ENCODE results near the gene CCDC63. TPM values are rescaled to one million over a fixed set of nuclear protein-coding genes. Genes with fewer than 3 reads are reported as not detected.

CCDC63 gene
- total and polyA plus RNA-seq, 4 donors = not detected

- no peaks in the 10 kb centered on the region for H3K27me3 ChIP-seq (ENCODE audit: control insufficient read depth, insufficient read depth, low read length)
- no peak overlapping the region for H3K27ac ChIP-seq (ENCODE audit: low read depth, low read length)
- 69% methylated on average over 1 of the region's 4 CpGs for WGBS (ENCODE audit: insufficient coverage)
- no peaks in the 10 kb centered on the region for H3K4me1 ChIP-seq (ENCODE audit: control insufficient read depth, insufficient read depth, low read length)
- no peaks in the 10 kb centered on the region for H3K36me3 ChIP-seq (ENCODE audit: control insufficient read depth, insufficient read depth, low read length)
- no peak overlapping the region for H3K4me3 ChIP-seq (ENCODE audit: low read depth, low read length)
- DNase-seq (ENCODE audit: low read depth in 4 of 6, low spot score in 6 of 6) = no peak
- no peaks in the 10 kb centered on the region for H3K9me3 ChIP-seq (ENCODE audit: control insufficient read depth, insufficient read depth, low read length)
Observed at GRCh38 chr12:110836291-110836690, 10.5 kb upstream of the CCDC63 start.

- no peaks in the 10 kb centered on the region for H3K36me3 ChIP-seq (ENCODE audit: control insufficient read depth, insufficient read depth, low read length)
- H3K4me1 ChIP-seq (ENCODE audit: control insufficient read depth, insufficient read depth, low read length) = no peaks in the 10 kb centered on the region
- 76% methylated on average over 5 of the region's 6 CpGs for WGBS (ENCODE audit: insufficient coverage)
- no peaks in the 10 kb centered on the region for H3K9me3 ChIP-seq (ENCODE audit: control insufficient read depth, insufficient read depth, low read length)
- no peak for DNase-seq (ENCODE audit: low read depth in 4 of 6, low spot score in 6 of 6)
- no peaks in the 10 kb centered on the region for H3K27me3 ChIP-seq (ENCODE audit: control insufficient read depth, insufficient read depth, low read length)
- no peak overlapping the region for H3K4me3 ChIP-seq (ENCODE audit: low read depth, low read length)
- H3K27ac ChIP-seq (ENCODE audit: low read depth, low read length) = no peak overlapping the region
Observed at GRCh38 chr12:110841007-110841406, 5.8 kb upstream of the CCDC63 start.

- no peaks in the 10 kb centered on the region for H3K36me3 ChIP-seq (ENCODE audit: control insufficient read depth, insufficient read depth, low read length)
- no peaks in the 10 kb centered on the region for H3K9me3 ChIP-seq (ENCODE audit: control insufficient read depth, insufficient read depth, low read length)
- H3K27me3 ChIP-seq (ENCODE audit: control insufficient read depth, insufficient read depth, low read length) = peaks cover 19% of the 10 kb centered on the region
- H3K27ac ChIP-seq (ENCODE audit: low read depth, low read length) = no peak overlapping the region
- peaks cover 10% of the 10 kb centered on the region for H3K4me1 ChIP-seq (ENCODE audit: control insufficient read depth, insufficient read depth, low read length)
- no peak overlapping the region for H3K4me3 ChIP-seq (ENCODE audit: low read depth, low read length)
- no peak for DNase-seq (ENCODE audit: low read depth in 4 of 6, low spot score in 6 of 6)
- WGBS (ENCODE audit: insufficient coverage) = 50% methylated on average over 1 of the region's 3 CpGs
Observed at GRCh38 chr12:110844131-110844530, 2.7 kb upstream of the CCDC63 start.

GRCh38 chr12:110844551-110845338, 2.0 kb upstream of the CCDC63 start:
- peaks cover 10% of the 10 kb centered on the region for H3K4me1 ChIP-seq (ENCODE audit: control insufficient read depth, insufficient read depth, low read length)
- H3K27ac ChIP-seq (ENCODE audit: low read depth, low read length) = no peak overlapping the region
- H3K4me3 ChIP-seq (ENCODE audit: low read depth, low read length) = no peak overlapping the region
- peaks cover 19% of the 10 kb centered on the region for H3K27me3 ChIP-seq (ENCODE audit: control insufficient read depth, insufficient read depth, low read length)
- WGBS (ENCODE audit: insufficient coverage) = 45% methylated on average over 15 of the region's 15 CpGs
- peak in 3 of 6 donors; percentile 21 to 82 (median 72) for DNase-seq (ENCODE audit: low read depth in 4 of 6, low spot score in 6 of 6)
- H3K9me3 ChIP-seq (ENCODE audit: control insufficient read depth, insufficient read depth, low read length) = no peaks in the 10 kb centered on the region
- no peaks in the 10 kb centered on the region for H3K36me3 ChIP-seq (ENCODE audit: control insufficient read depth, insufficient read depth, low read length)

GRCh38 chr12:110845339-110845682, 1.5 kb upstream of the CCDC63 start:
- peaks cover 10% of the 10 kb centered on the region for H3K4me1 ChIP-seq (ENCODE audit: control insufficient read depth, insufficient read depth, low read length)
- 86% methylated on average over 3 of the region's 4 CpGs for WGBS (ENCODE audit: insufficient coverage)
- H3K27me3 ChIP-seq (ENCODE audit: control insufficient read depth, insufficient read depth, low read length) = peaks cover 19% of the 10 kb centered on the region
- H3K4me3 ChIP-seq (ENCODE audit: low read depth, low read length) = no peak overlapping the region
- no peaks in the 10 kb centered on the region for H3K36me3 ChIP-seq (ENCODE audit: control insufficient read depth, insufficient read depth, low read length)
- no peaks in the 10 kb centered on the region for H3K9me3 ChIP-seq (ENCODE audit: control insufficient read depth, insufficient read depth, low read length)
- H3K27ac ChIP-seq (ENCODE audit: low read depth, low read length) = no peak overlapping the region
- no peak for DNase-seq (ENCODE audit: low read depth in 4 of 6, low spot score in 6 of 6)

- no peak overlapping the region for H3K27ac ChIP-seq (ENCODE audit: low read depth, low read length)
- H3K9me3 ChIP-seq (ENCODE audit: control insufficient read depth, insufficient read depth, low read length) = no peaks in the 10 kb centered on the region
- no peaks in the 10 kb centered on the region for H3K36me3 ChIP-seq (ENCODE audit: control insufficient read depth, insufficient read depth, low read length)
- no peak for DNase-seq (ENCODE audit: low read depth in 4 of 6, low spot score in 6 of 6)
- H3K4me3 ChIP-seq (ENCODE audit: low read depth, low read length) = no peak overlapping the region
- H3K27me3 ChIP-seq (ENCODE audit: control insufficient read depth, insufficient read depth, low read length) = peaks cover 19% of the 10 kb centered on the region
- peaks cover 10% of the 10 kb centered on the region for H3K4me1 ChIP-seq (ENCODE audit: control insufficient read depth, insufficient read depth, low read length)
- 71% methylated on average over 2 of the region's 6 CpGs for WGBS (ENCODE audit: insufficient coverage)
Observed at GRCh38 chr12:110848314-110848923, 1.6 kb downstream of the CCDC63 start.

- Histone ChIP-seq H3K27ac (ENCODE audit: low read depth, low read length) (no peak overlapping the region), H3K9me3 (ENCODE audit: control insufficient read depth, insufficient read depth, low read length) (no peaks in the 10 kb centered on the region), H3K4me1 (ENCODE audit: control insufficient read depth, insufficient read depth, low read length) (peaks cover 10% of the 10 kb centered on the region), H3K4me3 (ENCODE audit: low read depth, low read length) (no peak overlapping the region), H3K36me3 (ENCODE audit: control insufficient read depth, insufficient read depth, low read length) (no peaks in the 10 kb centered on the region), H3K27me3 (ENCODE audit: control insufficient read depth, insufficient read depth, low read length) (peaks cover 19% of the 10 kb centered on the region)
- no peak for DNase-seq (ENCODE audit: low read depth in 4 of 6, low spot score in 6 of 6)
- WGBS (ENCODE audit: insufficient coverage) = 100% methylated on average over 2 of the region's 4 CpGs
Observed at GRCh38 chr12:110849221-110849620, 2.4 kb downstream of the CCDC63 start.

- 86% methylated on average over 2 of the region's 5 CpGs for WGBS (ENCODE audit: insufficient coverage)
- no peak overlapping the region for H3K27ac ChIP-seq (ENCODE audit: low read depth, low read length)
- H3K9me3 ChIP-seq (ENCODE audit: control insufficient read depth, insufficient read depth, low read length) = no peaks in the 10 kb centered on the region
- no peaks in the 10 kb centered on the region for H3K36me3 ChIP-seq (ENCODE audit: control insufficient read depth, insufficient read depth, low read length)
- peaks cover 10% of the 10 kb centered on the region for H3K4me1 ChIP-seq (ENCODE audit: control insufficient read depth, insufficient read depth, low read length)
- peaks cover 19% of the 10 kb centered on the region for H3K27me3 ChIP-seq (ENCODE audit: control insufficient read depth, insufficient read depth, low read length)
- no peak for DNase-seq (ENCODE audit: low read depth in 4 of 6, low spot score in 6 of 6)
- H3K4me3 ChIP-seq (ENCODE audit: low read depth, low read length) = no peak overlapping the region
Observed at GRCh38 chr12:110849748-110850403, 3.1 kb downstream of the CCDC63 start.

GRCh38 chr12:110850762-110851161, 4.0 kb downstream of the CCDC63 start:
- peaks cover 10% of the 10 kb centered on the region for H3K4me1 ChIP-seq (ENCODE audit: control insufficient read depth, insufficient read depth, low read length)
- no peak overlapping the region for H3K27ac ChIP-seq (ENCODE audit: low read depth, low read length)
- 90% methylated on average over 4 of the region's 5 CpGs for WGBS (ENCODE audit: insufficient coverage)
- peaks cover 19% of the 10 kb centered on the region for H3K27me3 ChIP-seq (ENCODE audit: control insufficient read depth, insufficient read depth, low read length)
- H3K9me3 ChIP-seq (ENCODE audit: control insufficient read depth, insufficient read depth, low read length) = no peaks in the 10 kb centered on the region
- H3K4me3 ChIP-seq (ENCODE audit: low read depth, low read length) = no peak overlapping the region
- no peak for DNase-seq (ENCODE audit: low read depth in 4 of 6, low spot score in 6 of 6)
- H3K36me3 ChIP-seq (ENCODE audit: control insufficient read depth, insufficient read depth, low read length) = no peaks in the 10 kb centered on the region

Measured in spinal cord (tissue), 10 donors.